ENCODE data around the gene ADAM22.

The ADAM22 gene

DNA sequence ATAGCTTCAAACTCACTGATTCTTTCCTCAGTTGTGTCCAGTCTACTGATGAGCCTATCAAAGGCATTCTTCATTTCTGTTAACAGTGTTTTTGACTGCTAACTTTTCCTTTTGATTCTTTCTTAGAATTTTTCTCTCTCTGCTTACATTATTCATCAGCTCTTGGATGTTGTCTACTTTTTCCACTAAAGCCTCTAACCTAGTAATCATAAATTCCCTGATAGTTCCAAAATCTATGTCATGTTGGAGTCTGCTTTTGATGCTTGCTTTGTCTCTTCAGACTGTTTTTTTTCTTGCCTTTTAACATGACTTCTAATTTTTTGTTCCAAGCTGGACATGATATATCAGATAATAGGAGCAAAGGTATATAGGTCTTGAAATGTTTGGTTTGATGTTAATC lies 78.0 kb downstream of the ADAM22 start:
- no peaks in the 10 kb centered on the region for H3K9me3 ChIP-seq (ENCODE audit: control extremely low read depth in 1 of 5, control insufficient read depth in 4 of 5, insufficient read depth in 2 of 5, low read depth in 1 of 5, low read length in 4 of 5)
- H3K27me3 ChIP-seq (replicated peaks in 2 of 5; ENCODE audit: control insufficient read depth in 4 of 5, insufficient read depth in 5 of 5, low read length in 4 of 5): no peaks in the 10 kb centered on the region
- POLR2A ChIA-PET: no interaction called here
- no peaks in the 10 kb centered on the region for H3K4me1 ChIP-seq (ENCODE audit: control extremely low read depth in 1 of 4, control insufficient read depth in 4 of 4, insufficient read depth in 4 of 4, low read length in 3 of 4)
- CTCF ChIA-PET: interaction anchor here (0.6 kb wide), 1 partner anchor 171 kb away, joined by 3 read pairs; no protein-coding TSS in a partner anchor
- no peak overlapping the region for H3K4me3 ChIP-seq (ENCODE audit: control insufficient read depth in 1 of 7, extremely low read depth in 1 of 7, insufficient read depth in 4 of 7, low read depth in 2 of 7, low read length in 6 of 7)
- DNase-seq: no peak
- H3K27ac ChIP-seq (ENCODE audit: insufficient read depth in 1 of 2, low read depth in 1 of 2, low read length in 2 of 2, poor library complexity in 1 of 2, severe bottlenecking in 2 of 2): no peak overlapping the region
- H3K36me3 ChIP-seq (ENCODE audit: control insufficient read depth in 4 of 4, insufficient read depth in 4 of 4, low read length in 3 of 4): no peaks in the 10 kb centered on the region

DNA sequence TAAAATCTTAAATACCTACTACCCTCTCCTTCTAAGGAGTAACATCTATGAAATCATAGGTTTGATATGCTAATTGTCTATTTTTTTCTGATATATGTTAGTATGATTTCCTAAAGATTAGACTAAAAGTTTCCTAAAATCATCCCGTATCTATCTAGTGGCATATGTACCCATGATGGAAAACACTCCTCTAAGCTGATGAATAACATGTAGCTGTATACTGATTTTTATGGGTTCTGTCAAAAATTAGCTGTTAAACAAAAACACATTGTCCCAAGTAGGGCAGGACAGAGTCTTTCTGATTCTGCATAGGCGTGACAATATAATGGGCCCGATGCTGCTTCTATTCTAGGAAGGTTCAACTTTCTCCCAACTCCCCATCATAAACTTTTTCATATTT lies 79.9 kb downstream of the ADAM22 start:
- ChIA-PET CTCF (no interaction called here), POLR2A (interaction anchor here (0.6 kb wide), 1 partner anchor 94 kb away, joined by 3 read pairs; no protein-coding TSS in a partner anchor)
- H3K9me3 ChIP-seq (ENCODE audit: control extremely low read depth in 1 of 5, control insufficient read depth in 4 of 5, insufficient read depth in 2 of 5, low read depth in 1 of 5, low read length in 4 of 5): no peaks in the 10 kb centered on the region
- 100% methylated on average over 2 of the region's 3 CpGs for WGBS (ENCODE audit: insufficient coverage)
- no peak overlapping the region for H3K27ac ChIP-seq (ENCODE audit: insufficient read depth in 1 of 2, low read depth in 1 of 2, low read length in 2 of 2, poor library complexity in 1 of 2, severe bottlenecking in 2 of 2)
- no peaks in the 10 kb centered on the region for H3K4me1 ChIP-seq (ENCODE audit: control extremely low read depth in 1 of 4, control insufficient read depth in 4 of 4, insufficient read depth in 4 of 4, low read length in 3 of 4)
- DNase-seq: no peak
- no peaks in the 10 kb centered on the region for H3K27me3 ChIP-seq (replicated peaks in 2 of 5; ENCODE audit: control insufficient read depth in 4 of 5, insufficient read depth in 5 of 5, low read length in 4 of 5)
- no peak overlapping the region for H3K4me3 ChIP-seq (ENCODE audit: control insufficient read depth in 1 of 7, extremely low read depth in 1 of 7, insufficient read depth in 4 of 7, low read depth in 2 of 7, low read length in 6 of 7)
- no peaks in the 10 kb centered on the region for H3K36me3 ChIP-seq (ENCODE audit: control insufficient read depth in 4 of 4, insufficient read depth in 4 of 4, low read length in 3 of 4)

GRCh38 chr7:88014581-88014980 lies 80.5 kb downstream of the ADAM22 start:
- WGBS (ENCODE audit: insufficient coverage): 88% methylated on average over 2 of the region's 2 CpGs
- H3K4me1 ChIP-seq (ENCODE audit: control extremely low read depth in 1 of 4, control insufficient read depth in 4 of 4, insufficient read depth in 4 of 4, low read length in 3 of 4): no peaks in the 10 kb centered on the region
- ChIA-PET POLR2A (no interaction called here), CTCF (no interaction called here)
- H3K27me3 ChIP-seq (replicated peaks in 2 of 5; ENCODE audit: control insufficient read depth in 4 of 5, insufficient read depth in 5 of 5, low read length in 4 of 5): no peaks in the 10 kb centered on the region
- H3K27ac ChIP-seq (ENCODE audit: insufficient read depth in 1 of 2, low read depth in 1 of 2, low read length in 2 of 2, poor library complexity in 1 of 2, severe bottlenecking in 2 of 2): no peak overlapping the region
- H3K36me3 ChIP-seq (ENCODE audit: control insufficient read depth in 4 of 4, insufficient read depth in 4 of 4, low read length in 3 of 4): no peaks in the 10 kb centered on the region
- no peak overlapping the region for H3K4me3 ChIP-seq (ENCODE audit: control insufficient read depth in 1 of 7, extremely low read depth in 1 of 7, insufficient read depth in 4 of 7, low read depth in 2 of 7, low read length in 6 of 7)
- H3K9me3 ChIP-seq (ENCODE audit: control extremely low read depth in 1 of 5, control insufficient read depth in 4 of 5, insufficient read depth in 2 of 5, low read depth in 1 of 5, low read length in 4 of 5): no peaks in the 10 kb centered on the region
- DNase-seq: no peak

DNA sequence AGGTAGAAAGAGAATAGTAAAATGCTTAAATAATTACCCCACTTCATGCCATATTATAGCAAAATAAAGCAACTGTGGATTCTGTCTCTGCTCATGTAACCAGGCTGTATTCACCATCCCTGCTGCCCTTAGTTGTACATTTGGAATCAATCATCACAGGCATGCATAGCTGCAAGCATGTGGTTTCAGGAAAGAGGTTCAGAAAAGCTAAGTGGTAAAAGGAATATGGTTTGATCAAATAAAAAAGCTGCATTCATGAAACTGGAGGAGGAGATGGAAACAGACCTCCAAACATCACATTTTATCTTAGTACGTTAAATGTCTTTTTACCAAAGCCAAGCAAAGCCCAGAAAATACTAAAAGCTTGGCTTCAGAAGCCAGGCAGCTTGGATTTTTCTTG lies 81.3 kb downstream of the ADAM22 start:
- ChIA-PET POLR2A (no interaction called here), CTCF (no interaction called here)
- H3K36me3 ChIP-seq (ENCODE audit: control insufficient read depth in 4 of 4, insufficient read depth in 4 of 4, low read length in 3 of 4): no peaks in the 10 kb centered on the region
- H3K4me3 ChIP-seq (ENCODE audit: control insufficient read depth in 1 of 7, extremely low read depth in 1 of 7, insufficient read depth in 4 of 7, low read depth in 2 of 7, low read length in 6 of 7): no peak overlapping the region
- H3K9me3 ChIP-seq (ENCODE audit: control extremely low read depth in 1 of 5, control insufficient read depth in 4 of 5, insufficient read depth in 2 of 5, low read depth in 1 of 5, low read length in 4 of 5): no peaks in the 10 kb centered on the region
- H3K27ac ChIP-seq (ENCODE audit: insufficient read depth in 1 of 2, low read depth in 1 of 2, low read length in 2 of 2, poor library complexity in 1 of 2, severe bottlenecking in 2 of 2): no peak overlapping the region
- no CpG with 5 or more reads among the region's 1 CpG for WGBS (ENCODE audit: insufficient coverage)
- H3K4me1 ChIP-seq (ENCODE audit: control extremely low read depth in 1 of 4, control insufficient read depth in 4 of 4, insufficient read depth in 4 of 4, low read length in 3 of 4): no peaks in the 10 kb centered on the region
- no peak for DNase-seq
- H3K27me3 ChIP-seq (replicated peaks in 2 of 5; ENCODE audit: control insufficient read depth in 4 of 5, insufficient read depth in 5 of 5, low read length in 4 of 5): no peaks in the 10 kb centered on the region

- CTCF ChIA-PET: no interaction called here
- Histone ChIP-seq H3K4me3 (ENCODE audit: control insufficient read depth in 1 of 7, extremely low read depth in 1 of 7, insufficient read depth in 4 of 7, low read depth in 2 of 7, low read length in 6 of 7) (no peak overlapping the region), H3K36me3 (ENCODE audit: control insufficient read depth in 4 of 4, insufficient read depth in 4 of 4, low read length in 3 of 4) (no peaks in the 10 kb centered on the region), H3K4me1 (ENCODE audit: control extremely low read depth in 1 of 4, control insufficient read depth in 4 of 4, insufficient read depth in 4 of 4, low read length in 3 of 4) (no peaks in the 10 kb centered on the region), H3K27me3 (replicated peaks in 2 of 5; ENCODE audit: control insufficient read depth in 4 of 5, insufficient read depth in 5 of 5, low read length in 4 of 5) (no peaks in the 10 kb centered on the region), H3K27ac (ENCODE audit: insufficient read depth in 1 of 2, low read depth in 1 of 2, low read length in 2 of 2, poor library complexity in 1 of 2, severe bottlenecking in 2 of 2) (no peak overlapping the region), H3K9me3 (ENCODE audit: control extremely low read depth in 1 of 5, control insufficient read depth in 4 of 5, insufficient read depth in 2 of 5, low read depth in 1 of 5, low read length in 4 of 5) (no peaks in the 10 kb centered on the region)
- no peak for DNase-seq
- no CpG with 5 or more reads among the region's 1 CpG for WGBS (ENCODE audit: insufficient coverage)
- POLR2A ChIA-PET: no interaction called here
Measured at GRCh38 chr7:88018501-88018900, 84.5 kb downstream of the ADAM22 start.

DNA sequence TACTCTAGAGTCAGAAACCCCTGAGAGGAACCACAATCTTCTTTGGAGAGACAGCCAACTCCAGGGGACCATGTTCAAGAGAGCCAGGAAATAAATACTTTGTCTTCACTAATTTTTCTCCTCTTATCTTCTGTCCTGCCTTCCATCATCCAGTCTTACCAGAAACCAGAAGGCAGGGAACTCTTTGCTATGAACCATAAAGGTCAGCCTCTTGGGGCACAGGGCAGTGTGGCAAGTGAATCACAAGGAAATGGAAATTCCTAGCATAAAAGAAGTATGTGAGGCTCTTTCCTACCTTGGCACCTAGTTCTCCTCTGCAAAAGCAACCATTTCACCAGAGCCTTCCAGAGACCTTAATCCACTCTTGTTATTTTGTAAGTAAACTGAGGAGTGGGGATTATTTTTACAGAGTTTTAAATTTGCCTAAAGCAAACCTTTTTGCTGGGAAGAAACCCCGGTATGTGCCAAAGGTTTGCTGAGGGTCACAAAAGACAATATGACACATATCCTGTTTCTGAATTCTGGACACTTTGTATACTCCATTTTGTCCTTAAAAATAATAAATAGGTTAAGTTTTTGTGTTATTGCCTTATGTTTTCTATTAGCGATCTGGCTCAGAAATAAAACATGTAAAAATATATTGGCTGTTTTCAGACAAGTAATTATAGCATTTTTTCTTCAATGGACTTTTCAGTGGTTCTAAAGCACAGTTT lies 87.1 kb downstream of the ADAM22 start:
- no peak for DNase-seq
- Histone ChIP-seq H3K27me3 (replicated peaks in 2 of 5; ENCODE audit: control insufficient read depth in 4 of 5, insufficient read depth in 5 of 5, low read length in 4 of 5) (no peaks in the 10 kb centered on the region), H3K36me3 (ENCODE audit: control insufficient read depth in 4 of 4, insufficient read depth in 4 of 4, low read length in 3 of 4) (no peaks in the 10 kb centered on the region), H3K4me3 (ENCODE audit: control insufficient read depth in 1 of 7, extremely low read depth in 1 of 7, insufficient read depth in 4 of 7, low read depth in 2 of 7, low read length in 6 of 7) (no peak overlapping the region), H3K27ac (ENCODE audit: insufficient read depth in 1 of 2, low read depth in 1 of 2, low read length in 2 of 2, poor library complexity in 1 of 2, severe bottlenecking in 2 of 2) (no peak overlapping the region), H3K4me1 (ENCODE audit: control extremely low read depth in 1 of 4, control insufficient read depth in 4 of 4, insufficient read depth in 4 of 4, low read length in 3 of 4) (no peaks in the 10 kb centered on the region), H3K9me3 (ENCODE audit: control extremely low read depth in 1 of 5, control insufficient read depth in 4 of 5, insufficient read depth in 2 of 5, low read depth in 1 of 5, low read length in 4 of 5) (peaks cover 0 to 8% (median 0%) of the 10 kb centered on the region in 5 experiments)
- ChIA-PET CTCF (no interaction called here), POLR2A (no interaction called here)
- WGBS (ENCODE audit: insufficient coverage): 100% methylated on average over 1 of the region's 2 CpGs

- H3K4me1 ChIP-seq (ENCODE audit: control extremely low read depth in 1 of 4, control insufficient read depth in 4 of 4, insufficient read depth in 4 of 4, low read length in 3 of 4): no peaks in the 10 kb centered on the region
- 100% methylated on average over 2 of the region's 2 CpGs for WGBS (ENCODE audit: insufficient coverage)
- ChIA-PET CTCF (interaction anchor here (1.3 kb wide), 1 partner anchor 14 kb away, joined by 4 read pairs; no protein-coding TSS in a partner anchor), POLR2A (no interaction called here)
- no peak overlapping the region for H3K27ac ChIP-seq (ENCODE audit: insufficient read depth in 1 of 2, low read depth in 1 of 2, low read length in 2 of 2, poor library complexity in 1 of 2, severe bottlenecking in 2 of 2)
- H3K36me3 ChIP-seq (ENCODE audit: control insufficient read depth in 4 of 4, insufficient read depth in 4 of 4, low read length in 3 of 4): no peaks in the 10 kb centered on the region
- H3K27me3 ChIP-seq (replicated peaks in 2 of 5; ENCODE audit: control insufficient read depth in 4 of 5, insufficient read depth in 5 of 5, low read length in 4 of 5): no peaks in the 10 kb centered on the region
- H3K4me3 ChIP-seq (ENCODE audit: control insufficient read depth in 1 of 7, extremely low read depth in 1 of 7, insufficient read depth in 4 of 7, low read depth in 2 of 7, low read length in 6 of 7): no peak overlapping the region
- DNase-seq: no peak
- peaks cover 2 to 35% (median 19%) of the 10 kb centered on the region in 5 experiments for H3K9me3 ChIP-seq (ENCODE audit: control extremely low read depth in 1 of 5, control insufficient read depth in 4 of 5, insufficient read depth in 2 of 5, low read depth in 1 of 5, low read length in 4 of 5)
Measured at GRCh38 chr7:88027724-88028123, 93.7 kb downstream of the ADAM22 start.

Measured in common myeloid progenitor, CD34-positive (primary cell).